Activated T-helper 2 cell treated with anti-CD3 and anti-CD28 coated beads, Interferon-gamma antibody, Interleukin-2, Interleukin-4, amounts not matched to agents 10 μg/mL and 5 μg/mL and 100 μg/mL, durations not matched to agents 14 hours and 24 hours and 36 hours (primary cell): ENCODE data around the gene AJAP1. TPM values are rescaled to one million over a fixed set of nuclear protein-coding genes. Genes with fewer than 3 reads are reported as not detected.

ENCODE experiments used
- DNase-seq: peaks from one replicate; pipeline ENCODE4 v3.0.0; 2021; ENCODE audit warnings: low spot score
- H3K27ac Mint-ChIP-seq: one replicate; pipeline ENCODE4 v1.8.0; 2021; ENCODE audit warnings: mixed read lengths
- H3K27me3 Mint-ChIP-seq: one replicate; pipeline ENCODE4 v1.8.0; 2021; ENCODE audit warnings: low read depth, mixed read lengths
- H3K36me3 Mint-ChIP-seq: one replicate; pipeline ENCODE4 v1.8.0; 2021; ENCODE audit warnings: low read depth, mixed read lengths
- H3K4me1 Mint-ChIP-seq: one replicate; pipeline ENCODE4 v1.8.0; 2021; ENCODE audit warnings: low read depth, mixed read lengths
- H3K4me3 Mint-ChIP-seq: one replicate; pipeline ENCODE4 v1.8.0; 2021; ENCODE audit warnings: low read depth, mild to moderate bottlenecking, moderate library complexity, mixed read lengths
- H3K9me3 Mint-ChIP-seq: one replicate; pipeline ENCODE4 v1.8.0; 2021; ENCODE audit warnings: mixed read lengths
- intact Hi-C: fragments of 100-400 bp; cut with micrococcal nuclease; formaldehyde crosslinking; loops from one replicate; pipeline ENCODE4 v1.15.1; 2023
- total RNA-seq: library from RNA; stranded (reverse); gene quantifications from 2 replicates; pipeline ENCODE4 v1.2.3, GENCODE V29; 2022

AJAP1 gene
- total RNA-seq, 1 donor from 2014 or later = not detected

DNA sequence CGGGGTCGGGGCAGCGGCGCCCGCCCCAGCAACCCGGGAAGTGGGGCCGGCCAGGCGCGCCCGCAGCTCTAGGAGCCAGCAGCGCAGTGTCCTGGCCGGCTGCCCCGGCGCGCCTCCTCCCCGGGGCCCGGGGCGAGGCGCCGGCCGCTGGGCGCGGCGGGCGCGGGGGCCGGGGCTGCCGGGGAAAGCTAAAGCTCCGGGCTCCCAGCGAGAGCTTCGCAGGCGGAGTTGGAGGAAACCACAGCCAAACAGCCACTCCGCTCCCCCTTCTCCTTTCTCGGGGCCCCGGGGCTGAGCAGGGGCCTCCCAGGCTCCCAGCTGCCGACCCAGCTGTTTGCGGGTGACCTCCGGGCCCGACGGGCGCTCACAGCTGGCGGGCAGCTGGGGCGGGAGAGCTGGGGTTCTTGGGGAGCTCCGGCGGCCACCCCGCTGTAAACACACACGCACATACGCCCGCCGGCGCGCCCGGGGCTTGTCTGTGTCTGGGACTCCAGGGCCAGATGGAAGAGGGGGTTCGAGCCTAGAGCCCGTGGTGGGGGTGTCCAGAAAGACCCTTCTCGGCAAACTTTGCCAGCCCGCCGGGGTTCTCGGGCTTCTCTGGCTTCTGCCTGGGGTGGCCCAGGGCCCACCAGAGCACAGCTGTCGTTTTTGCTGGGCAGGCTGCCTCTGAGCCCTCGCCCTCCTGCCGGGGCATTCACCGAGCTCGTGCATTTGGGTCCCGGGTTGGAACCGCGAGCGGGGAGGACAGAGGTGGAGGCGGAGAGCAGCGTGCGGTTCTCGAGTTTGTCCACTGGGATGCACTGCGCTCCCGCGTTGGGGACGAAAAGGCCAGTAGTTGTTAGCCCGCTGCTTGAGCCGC, 1.5 kb downstream of the AJAP1 start:
- DNase-seq = no peak
- intact Hi-C loops = no loop called here
- Mint-ChIP-seq H3K9me3 (no peaks in the 10 kb centered on the region), H3K36me3 (no peaks in the 10 kb centered on the region), H3K4me3 (no peak overlapping the region), H3K27ac (no peak overlapping the region), H3K4me1 (peaks cover 2% of the 10 kb centered on the region), H3K27me3 (peaks cover 46% of the 10 kb centered on the region)

DNA sequence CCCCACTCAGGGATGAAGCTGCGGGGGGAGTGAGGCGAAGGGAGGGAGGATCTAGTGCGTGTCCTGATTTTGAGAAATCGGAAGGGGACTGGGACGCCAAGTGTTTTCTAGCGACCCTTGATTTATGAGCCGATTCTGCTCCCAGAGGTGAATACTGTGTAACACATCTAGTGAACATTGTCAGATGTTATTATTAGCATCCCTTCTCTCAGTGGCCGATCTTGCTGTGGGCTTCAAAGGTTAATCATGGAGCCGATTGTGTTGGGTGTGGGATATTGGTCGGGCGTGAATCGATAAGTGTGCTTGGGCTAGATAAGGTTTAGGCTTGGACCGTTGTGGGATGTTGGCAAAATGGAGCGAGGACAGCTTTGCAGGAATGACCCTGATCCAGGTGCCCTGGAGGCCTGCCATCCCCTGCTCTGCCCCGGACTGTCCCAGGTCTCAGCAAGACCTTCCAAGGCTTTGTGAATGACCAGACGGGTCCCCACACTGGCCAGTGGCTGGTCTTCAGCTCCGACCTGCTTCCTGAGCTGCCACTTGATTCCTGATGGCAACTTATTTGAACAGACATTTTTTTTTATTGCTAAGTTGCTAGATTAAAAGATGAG, 2.2 kb downstream of the AJAP1 start:
- intact Hi-C loops = no loop called here
- Mint-ChIP-seq H3K9me3 (no peaks in the 10 kb centered on the region), H3K4me3 (no peak overlapping the region), H3K27ac (no peak overlapping the region), H3K4me1 (peaks cover 2% of the 10 kb centered on the region), H3K36me3 (no peaks in the 10 kb centered on the region), H3K27me3 (peaks cover 43% of the 10 kb centered on the region)
- no peak for DNase-seq

DNA sequence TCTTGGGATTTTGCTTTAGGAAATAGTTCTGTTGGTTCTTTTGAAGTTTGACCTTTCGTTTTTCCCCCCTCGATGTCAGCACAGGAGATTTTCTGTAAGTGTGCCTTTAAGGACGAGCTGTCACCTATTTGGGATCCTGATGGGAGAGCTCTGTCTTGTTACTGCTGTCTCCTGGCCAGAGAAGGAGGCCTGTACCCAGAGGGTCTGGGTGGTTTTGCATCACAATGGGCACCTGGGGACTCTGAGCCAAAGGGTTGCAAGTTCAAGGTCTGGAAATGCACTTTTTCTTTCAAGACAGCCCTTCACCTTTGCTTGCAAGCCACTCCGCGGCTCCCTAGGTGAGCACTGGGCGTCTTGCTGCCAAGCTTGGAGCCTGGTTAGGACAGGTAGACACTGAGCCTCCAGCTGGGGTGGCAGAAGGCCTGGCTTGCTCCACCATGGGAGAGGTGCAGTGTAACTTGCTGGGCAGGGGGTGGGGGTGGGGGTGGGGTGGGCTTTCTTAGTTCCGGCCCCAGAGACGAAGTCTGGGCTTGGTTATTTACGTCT, 2.9 kb downstream of the AJAP1 start:
- Mint-ChIP-seq H3K4me3 (no peak overlapping the region), H3K27me3 (peaks cover 43% of the 10 kb centered on the region), H3K27ac (no peak overlapping the region), H3K4me1 (peaks cover 2% of the 10 kb centered on the region), H3K9me3 (no peaks in the 10 kb centered on the region), H3K36me3 (no peaks in the 10 kb centered on the region)
- DNase-seq = no peak
- intact Hi-C loops = no loop called here

DNA sequence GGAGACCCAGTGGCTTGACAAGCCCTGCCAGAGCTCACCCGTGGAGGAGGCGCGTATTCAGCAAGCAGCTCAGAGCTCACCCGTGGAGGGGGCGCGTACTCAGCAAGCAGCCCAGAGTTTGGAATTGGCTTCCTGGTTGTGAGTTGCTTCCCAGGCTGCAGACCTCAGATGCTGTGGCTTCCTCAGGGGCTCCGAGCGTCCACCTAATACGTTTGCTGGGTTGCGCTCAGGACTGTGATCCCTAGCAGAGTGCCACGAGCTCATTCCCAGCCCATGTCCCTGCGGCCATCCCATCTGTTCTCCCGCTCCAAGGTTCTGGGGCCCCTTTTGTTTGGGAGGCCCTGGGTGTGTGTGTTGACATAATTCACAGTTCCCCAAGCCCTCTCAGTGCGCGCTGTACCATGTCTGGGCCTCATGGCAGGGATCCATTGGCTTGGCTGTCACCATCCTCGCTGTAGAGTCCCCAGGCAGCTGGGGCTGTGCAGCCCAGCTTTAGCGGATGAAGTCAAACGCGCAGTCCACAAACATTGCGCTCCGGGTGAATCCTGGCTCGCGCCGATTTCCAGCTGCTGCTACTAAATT, 3.6 kb downstream of the AJAP1 start:
- H3K4me1 Mint-ChIP-seq = peaks cover 2% of the 10 kb centered on the region
- DNase-seq = no peak
- no peak overlapping the region for H3K27ac Mint-ChIP-seq
- no peaks in the 10 kb centered on the region for H3K36me3 Mint-ChIP-seq
- intact Hi-C loops = no loop called here
- no peaks in the 10 kb centered on the region for H3K9me3 Mint-ChIP-seq
- H3K27me3 Mint-ChIP-seq = peaks cover 40% of the 10 kb centered on the region
- H3K4me3 Mint-ChIP-seq = no peak overlapping the region

DNA sequence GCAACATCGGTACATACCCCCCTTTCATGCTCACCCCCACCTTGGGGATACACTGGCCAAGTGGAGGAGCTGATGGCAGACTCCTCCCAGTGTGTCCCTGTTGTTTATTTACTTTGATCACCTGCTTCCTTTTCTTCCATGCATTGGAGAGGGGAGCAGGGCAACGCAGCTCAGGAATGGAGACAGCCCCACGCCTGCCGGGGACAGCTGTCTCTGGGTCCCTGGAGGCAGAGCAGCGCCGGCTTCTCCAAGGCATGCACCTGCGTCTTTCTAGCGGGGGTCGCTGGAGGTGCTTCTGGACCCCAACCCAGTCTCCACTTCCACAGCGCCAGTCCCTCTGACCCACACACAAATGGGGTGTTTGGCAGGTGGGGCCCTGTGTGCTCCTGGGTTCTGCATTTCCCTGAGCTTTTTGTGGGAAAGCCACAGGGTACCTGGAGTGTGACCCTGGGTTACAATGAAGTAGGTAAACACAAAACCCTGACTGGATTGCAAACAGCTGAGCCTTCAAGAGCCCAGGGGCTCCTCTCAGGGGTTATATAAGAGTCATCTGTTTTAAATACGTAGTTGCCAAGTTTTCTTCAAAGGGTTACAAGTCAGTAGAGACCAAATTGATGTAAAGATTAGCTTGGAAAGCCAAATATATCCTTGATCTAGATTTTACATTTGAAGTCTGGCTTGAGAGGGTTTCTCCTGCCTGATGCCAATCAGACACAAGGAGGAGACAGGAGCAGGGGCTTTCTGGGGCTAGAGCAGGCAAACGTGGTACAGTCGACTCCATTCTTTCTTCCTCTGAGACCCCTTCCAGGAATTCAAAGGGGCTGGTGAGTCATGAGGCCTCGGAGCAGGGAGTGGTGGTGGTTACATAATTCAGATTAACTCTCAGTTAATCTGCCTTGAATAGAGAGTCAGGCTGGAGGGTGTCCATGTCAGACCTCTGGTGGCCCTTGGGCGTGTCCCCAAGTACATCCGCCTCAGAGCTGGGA, 4.5 kb downstream of the AJAP1 start:
- H3K27me3 Mint-ChIP-seq = peaks cover 33% of the 10 kb centered on the region
- H3K9me3 Mint-ChIP-seq = no peaks in the 10 kb centered on the region
- H3K36me3 Mint-ChIP-seq = no peaks in the 10 kb centered on the region
- H3K4me1 Mint-ChIP-seq = peaks cover 2% of the 10 kb centered on the region
- intact Hi-C loops = no loop called here
- DNase-seq = no peak
- H3K4me3 Mint-ChIP-seq = no peak overlapping the region
- no peak overlapping the region for H3K27ac Mint-ChIP-seq

DNA sequence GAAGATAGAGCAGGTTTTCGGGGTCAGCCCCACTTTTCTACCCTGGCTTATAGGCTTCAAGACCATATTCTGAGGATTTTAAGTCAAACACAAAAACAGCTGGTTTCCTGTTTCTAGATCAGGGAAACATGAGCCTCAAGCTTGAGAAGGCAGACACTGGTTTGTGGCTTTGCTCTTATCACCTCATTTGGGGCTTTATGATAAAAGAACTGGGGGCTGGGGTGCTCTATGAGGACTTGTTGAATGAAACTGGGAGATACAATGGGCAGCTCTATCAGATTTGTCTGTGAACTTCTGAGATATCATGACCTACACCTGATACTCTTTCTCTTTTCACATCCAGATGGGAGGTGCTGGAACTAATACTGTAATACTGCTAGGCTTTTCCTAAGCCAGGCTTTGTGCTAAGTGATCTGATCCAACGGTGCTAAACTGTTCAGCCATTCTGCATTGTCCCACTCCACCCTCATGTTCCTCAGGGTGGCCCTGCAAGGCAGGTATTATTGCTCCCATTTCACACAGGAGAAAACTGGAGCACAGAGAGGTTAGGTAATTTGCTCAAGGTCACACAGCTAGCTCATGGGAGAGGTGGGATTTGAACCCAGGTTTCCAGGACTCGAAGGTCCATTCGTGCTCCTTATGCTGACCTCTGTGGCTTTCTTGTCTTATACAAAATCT, 6.6 kb downstream of the AJAP1 start:
- Mint-ChIP-seq H3K9me3 (no peaks in the 10 kb centered on the region), H3K4me3 (no peak overlapping the region), H3K36me3 (no peaks in the 10 kb centered on the region), H3K27me3 (peaks cover 33% of the 10 kb centered on the region), H3K27ac (no peak overlapping the region), H3K4me1 (peaks cover 2% of the 10 kb centered on the region)
- DNase-seq = no peak
- intact Hi-C loops = no loop called here

DNA sequence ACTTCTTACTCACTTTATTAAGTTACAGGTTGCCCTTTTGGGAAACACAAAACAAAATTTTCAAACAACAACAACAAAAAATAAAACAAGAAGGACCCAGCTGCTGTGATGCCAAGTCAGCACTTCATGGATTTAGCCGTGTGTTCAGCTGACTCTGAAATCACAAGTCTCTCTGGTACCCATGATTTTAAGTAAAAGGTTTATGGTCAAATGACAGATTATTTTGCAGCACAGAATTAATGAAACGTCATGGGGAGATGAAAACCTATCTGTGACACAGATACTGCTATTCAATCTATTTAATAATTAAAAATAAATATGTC, 7.1 kb downstream of the AJAP1 start:
- H3K27me3 Mint-ChIP-seq = peaks cover 29% of the 10 kb centered on the region
- intact Hi-C loops = no loop called here

DNA sequence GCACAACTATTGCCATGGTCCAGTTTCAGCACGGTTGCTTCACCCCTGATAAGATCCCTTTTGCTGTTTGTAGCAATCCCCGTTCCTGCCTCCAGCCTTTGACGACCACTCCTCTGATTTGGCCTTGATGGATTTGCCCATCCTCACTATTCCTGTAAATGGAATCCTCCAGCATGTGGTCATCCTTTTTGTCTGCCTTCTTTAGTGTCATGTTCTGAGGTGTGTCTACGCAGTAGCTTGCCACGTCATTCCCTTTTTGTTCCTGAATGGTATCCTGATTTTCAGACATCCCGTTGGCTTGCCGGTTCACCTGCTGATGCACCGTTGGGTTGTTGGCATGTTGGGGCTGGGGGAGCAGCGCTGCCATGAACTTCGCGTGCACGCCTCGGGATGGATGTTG, 7.8 kb downstream of the AJAP1 start:
- Mint-ChIP-seq H3K36me3 (no peaks in the 10 kb centered on the region), H3K9me3 (no peaks in the 10 kb centered on the region), H3K4me1 (no peaks in the 10 kb centered on the region), H3K4me3 (no peak overlapping the region), H3K27ac (no peak overlapping the region), H3K27me3 (peaks cover 23% of the 10 kb centered on the region)
- intact Hi-C loops = no loop called here
- no peak for DNase-seq

More for the DNA sequence above, 7.1 kb downstream of the AJAP1 start:
- DNase-seq = no peak
- Mint-ChIP-seq H3K4me1 (peaks cover 2% of the 10 kb centered on the region), H3K4me3 (no peak overlapping the region), H3K27ac (no peak overlapping the region), H3K36me3 (no peaks in the 10 kb centered on the region), H3K9me3 (no peaks in the 10 kb centered on the region)

DNA sequence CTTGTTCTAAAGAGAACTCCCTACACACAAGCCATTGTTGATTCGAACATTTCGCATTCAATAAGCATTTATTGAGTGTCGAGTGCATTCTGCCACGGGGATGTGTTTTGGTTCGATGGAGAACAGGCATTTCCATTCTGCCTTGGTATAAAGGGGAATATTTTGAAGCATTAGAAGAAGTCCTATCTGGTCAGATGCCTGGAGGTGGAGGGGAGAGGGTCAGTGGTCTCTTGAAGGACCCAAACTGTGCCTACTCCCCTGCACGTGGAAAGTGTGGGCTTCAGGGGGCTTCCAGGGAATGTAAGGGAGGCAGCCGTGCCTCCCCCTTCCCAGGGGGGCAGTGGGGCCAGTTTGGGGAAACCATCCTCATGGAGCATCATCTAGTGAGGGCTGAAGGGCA, 8.3 kb downstream of the AJAP1 start:
- Mint-ChIP-seq H3K4me1 (no peaks in the 10 kb centered on the region), H3K27me3 (peaks cover 18% of the 10 kb centered on the region), H3K27ac (no peak overlapping the region), H3K36me3 (no peaks in the 10 kb centered on the region), H3K4me3 (no peak overlapping the region), H3K9me3 (no peaks in the 10 kb centered on the region)
- intact Hi-C loops = no loop called here
- DNase-seq = no peak

DNA sequence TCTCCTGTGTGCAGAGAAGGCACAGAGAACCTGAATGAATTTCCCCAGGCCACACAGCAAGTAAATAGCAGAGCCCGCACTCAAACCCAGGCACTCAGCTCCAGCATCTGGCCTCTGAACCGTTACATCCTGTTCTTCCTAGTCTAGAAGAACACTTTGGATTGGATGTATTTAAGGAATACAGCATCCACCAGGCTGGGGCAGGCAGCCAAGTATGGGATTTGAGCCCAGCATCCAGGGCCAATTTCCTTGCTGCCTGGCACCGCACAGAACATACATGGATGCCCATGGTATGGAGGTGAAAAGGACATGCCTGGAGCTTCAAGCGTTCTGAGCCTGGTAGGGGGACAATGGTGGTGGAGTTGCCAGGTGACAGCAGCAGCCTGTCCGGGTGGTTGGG, 9.7 kb downstream of the AJAP1 start:
- intact Hi-C loops = no loop called here
- Mint-ChIP-seq H3K4me3 (no peak overlapping the region), H3K27ac (no peak overlapping the region), H3K9me3 (no peaks in the 10 kb centered on the region), H3K4me1 (no peaks in the 10 kb centered on the region), H3K36me3 (no peaks in the 10 kb centered on the region), H3K27me3 (peaks cover 9% of the 10 kb centered on the region)
- no peak for DNase-seq

DNA sequence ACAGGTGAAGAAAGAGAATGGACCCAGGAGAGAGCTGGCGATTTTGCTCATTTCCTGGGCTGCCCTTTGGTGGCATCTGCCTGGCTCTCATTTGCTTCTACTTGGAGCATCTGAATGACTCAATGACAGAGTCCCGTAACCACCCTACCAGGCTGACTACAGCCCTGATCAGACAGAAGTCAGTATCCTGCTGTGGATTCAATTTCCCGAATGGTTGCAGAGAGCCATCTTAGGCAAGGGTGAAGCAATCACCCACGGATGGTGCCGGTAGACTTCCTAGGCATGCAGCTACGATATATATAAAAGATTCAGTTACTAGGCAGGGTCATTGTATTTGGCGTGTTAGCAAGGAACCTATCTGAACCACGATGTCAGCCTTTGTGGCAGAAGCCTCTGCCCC, 10.2 kb downstream of the AJAP1 start:
- no peaks in the 10 kb centered on the region for H3K36me3 Mint-ChIP-seq
- no peak overlapping the region for H3K4me3 Mint-ChIP-seq
- peaks cover 4% of the 10 kb centered on the region for H3K27me3 Mint-ChIP-seq
- no peak for DNase-seq
- no peaks in the 10 kb centered on the region for H3K9me3 Mint-ChIP-seq
- no peak overlapping the region for H3K27ac Mint-ChIP-seq
- H3K4me1 Mint-ChIP-seq = no peaks in the 10 kb centered on the region
- intact Hi-C loops = no loop called here

DNA sequence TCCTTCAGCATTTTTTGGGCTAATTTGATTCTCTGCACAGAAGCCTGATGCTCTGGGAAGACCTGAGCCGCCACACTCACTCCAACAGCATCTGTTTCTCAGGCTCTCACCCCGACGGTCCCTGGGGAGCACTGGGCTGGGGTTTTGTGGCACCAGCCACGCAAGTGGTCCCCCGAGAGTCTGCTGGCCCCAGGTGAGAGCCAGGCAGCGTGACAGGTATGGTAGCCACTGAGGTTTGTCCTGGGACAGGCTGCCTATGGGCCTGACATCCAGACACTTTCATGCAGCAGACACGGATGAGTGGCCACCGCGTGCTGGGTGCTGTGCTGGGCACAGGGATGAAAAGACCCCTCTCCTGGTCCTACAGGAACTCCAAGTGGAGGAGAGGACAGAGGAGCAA, 11.0 kb downstream of the AJAP1 start:
- no peak for DNase-seq
- no peaks in the 10 kb centered on the region for H3K9me3 Mint-ChIP-seq
- no peak overlapping the region for H3K4me3 Mint-ChIP-seq
- peaks cover 4% of the 10 kb centered on the region for H3K27me3 Mint-ChIP-seq
- no peak overlapping the region for H3K27ac Mint-ChIP-seq
- intact Hi-C loops = no loop called here
- H3K4me1 Mint-ChIP-seq = no peaks in the 10 kb centered on the region
- H3K36me3 Mint-ChIP-seq = no peaks in the 10 kb centered on the region
